Measurements from ENCODE around the gene HEMK1.

HEMK1 gene

DNA sequence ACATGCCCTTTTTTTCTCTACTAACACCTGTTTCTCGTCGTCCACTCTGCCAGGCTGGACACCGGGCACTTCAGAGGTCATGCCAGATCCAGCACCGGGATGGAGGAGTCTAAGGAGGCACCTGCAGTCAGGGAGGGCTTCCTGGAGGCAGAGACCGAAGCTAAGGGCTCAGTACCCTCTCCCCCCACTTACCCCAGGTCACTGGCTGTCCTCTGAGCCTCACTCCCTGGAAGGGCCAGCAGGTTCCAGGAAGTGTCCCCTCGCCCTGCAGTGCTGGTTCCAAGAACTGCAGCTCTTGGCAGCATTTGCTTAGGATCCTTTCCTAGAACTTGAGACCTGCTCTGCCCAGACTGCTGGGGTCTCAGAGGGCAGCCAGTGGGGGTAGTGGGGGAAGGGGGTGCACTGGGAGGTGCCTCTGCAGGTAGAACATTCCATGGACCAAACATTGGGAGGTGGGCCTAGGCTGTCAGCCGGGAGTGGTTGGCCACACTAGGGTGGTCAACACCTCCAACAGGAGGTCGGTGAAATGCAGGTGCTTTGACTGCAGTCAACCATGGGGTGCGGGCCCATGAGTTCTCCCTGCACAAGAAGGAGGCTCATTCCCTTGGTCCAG lies 30.9 kb downstream of the HEMK1 start:
- peak overlapping the region; percentile 14 for H3K4me2 ChIP-seq (ENCODE audit: low read length)
- no peak overlapping the region for H3K4me3 ChIP-seq (ENCODE audit: low read depth, low read length)
- no peaks in the 10 kb centered on the region for H3K27me3 ChIP-seq (ENCODE audit: control insufficient read depth, insufficient read depth, low read length)
- H3K9me3 ChIP-seq (ENCODE audit: control insufficient read depth, low read length) = no peaks in the 10 kb centered on the region
- peak overlapping the region; percentile 100 for H3K27ac ChIP-seq
- peak overlapping the region; percentile 50 for H3K9ac ChIP-seq
- H3K79me2 ChIP-seq = peaks cover 2% of the 10 kb centered on the region
- peak overlapping the region; percentile 71 for H2AFZ ChIP-seq
- TF ChIP-seq, protein P1, sequence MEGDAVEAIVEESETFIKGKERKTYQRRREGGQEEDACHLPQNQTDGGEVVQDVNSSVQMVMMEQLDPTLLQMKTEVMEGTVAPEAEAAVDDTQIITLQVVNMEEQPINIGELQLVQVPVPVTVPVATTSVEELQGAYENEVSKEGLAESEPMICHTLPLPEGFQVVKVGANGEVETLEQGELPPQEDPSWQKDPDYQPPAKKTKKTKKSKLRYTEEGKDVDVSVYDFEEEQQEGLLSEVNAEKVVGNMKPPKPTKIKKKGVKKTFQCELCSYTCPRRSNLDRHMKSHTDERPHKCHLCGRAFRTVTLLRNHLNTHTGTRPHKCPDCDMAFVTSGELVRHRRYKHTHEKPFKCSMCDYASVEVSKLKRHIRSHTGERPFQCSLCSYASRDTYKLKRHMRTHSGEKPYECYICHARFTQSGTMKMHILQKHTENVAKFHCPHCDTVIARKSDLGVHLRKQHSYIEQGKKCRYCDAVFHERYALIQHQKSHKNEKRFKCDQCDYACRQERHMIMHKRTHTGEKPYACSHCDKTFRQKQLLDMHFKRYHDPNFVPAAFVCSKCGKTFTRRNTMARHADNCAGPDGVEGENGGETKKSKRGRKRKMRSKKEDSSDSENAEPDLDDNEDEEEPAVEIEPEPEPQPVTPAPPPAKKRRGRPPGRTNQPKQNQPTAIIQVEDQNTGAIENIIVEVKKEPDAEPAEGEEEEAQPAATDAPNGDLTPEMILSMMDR (IDR thresholded peaks at IDR 0.05) = no peak
- no peaks in the 10 kb centered on the region for H3K36me3 ChIP-seq (ENCODE audit: control insufficient read depth, insufficient read depth, low read length)
- peaks cover 53% of the 10 kb centered on the region for H3K4me1 ChIP-seq

DNA sequence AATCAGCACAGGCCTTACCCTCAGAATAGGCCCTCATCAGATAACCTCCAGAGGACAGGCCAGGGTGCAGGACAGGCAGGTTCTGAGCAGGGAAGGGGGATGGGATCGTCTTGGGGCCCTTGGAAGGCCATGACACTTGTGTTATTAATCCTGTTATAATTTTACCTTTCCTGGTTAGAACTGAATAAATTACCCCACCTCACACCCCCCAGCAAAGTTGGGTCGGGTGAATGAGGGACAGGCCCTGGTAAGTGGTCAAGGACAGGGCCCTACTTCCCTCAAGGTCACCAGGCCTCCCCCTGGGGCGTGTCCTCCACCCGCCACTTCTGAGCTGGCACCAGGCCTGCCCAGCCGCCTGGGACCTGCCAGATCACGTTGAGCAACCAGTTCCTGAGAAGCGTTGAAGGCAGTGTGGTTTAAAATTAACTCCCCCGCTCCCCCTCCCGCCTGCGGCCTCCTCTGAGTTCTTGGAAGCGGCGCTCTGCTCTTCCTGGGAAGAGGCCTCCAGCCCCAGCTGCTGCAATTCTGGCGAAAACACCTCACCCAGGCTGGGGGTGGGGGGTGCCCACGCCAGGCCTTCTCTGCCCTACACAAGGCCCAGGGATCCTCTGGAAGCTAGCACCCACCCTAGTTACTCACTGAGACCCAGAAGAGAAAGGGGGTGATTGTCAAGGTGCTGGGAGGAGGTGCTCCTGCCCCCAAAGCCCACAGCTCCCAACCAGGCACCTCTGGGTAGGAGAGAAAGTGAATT lies 31.7 kb downstream of the HEMK1 start:
- Histone ChIP-seq H3K9me3 (ENCODE audit: control insufficient read depth, low read length) (no peaks in the 10 kb centered on the region), H3K9ac (peak overlapping the region; percentile 70), H3K79me2 (peaks cover 2% of the 10 kb centered on the region), H3K4me2 (ENCODE audit: low read length) (peak overlapping the region; percentile 69), H3K4me1 (peaks cover 59% of the 10 kb centered on the region), H3K36me3 (ENCODE audit: control insufficient read depth, insufficient read depth, low read length) (no peaks in the 10 kb centered on the region), H3K4me3 (ENCODE audit: low read depth, low read length) (peak overlapping the region; percentile 22), H3K27ac (peak overlapping the region; percentile 100), H3K27me3 (ENCODE audit: control insufficient read depth, insufficient read depth, low read length) (no peaks in the 10 kb centered on the region), H2AFZ (peak overlapping the region; percentile 71)
- TF ChIP-seq, protein P1 (IDR thresholded peaks at IDR 0.05) = no peak

DNA sequence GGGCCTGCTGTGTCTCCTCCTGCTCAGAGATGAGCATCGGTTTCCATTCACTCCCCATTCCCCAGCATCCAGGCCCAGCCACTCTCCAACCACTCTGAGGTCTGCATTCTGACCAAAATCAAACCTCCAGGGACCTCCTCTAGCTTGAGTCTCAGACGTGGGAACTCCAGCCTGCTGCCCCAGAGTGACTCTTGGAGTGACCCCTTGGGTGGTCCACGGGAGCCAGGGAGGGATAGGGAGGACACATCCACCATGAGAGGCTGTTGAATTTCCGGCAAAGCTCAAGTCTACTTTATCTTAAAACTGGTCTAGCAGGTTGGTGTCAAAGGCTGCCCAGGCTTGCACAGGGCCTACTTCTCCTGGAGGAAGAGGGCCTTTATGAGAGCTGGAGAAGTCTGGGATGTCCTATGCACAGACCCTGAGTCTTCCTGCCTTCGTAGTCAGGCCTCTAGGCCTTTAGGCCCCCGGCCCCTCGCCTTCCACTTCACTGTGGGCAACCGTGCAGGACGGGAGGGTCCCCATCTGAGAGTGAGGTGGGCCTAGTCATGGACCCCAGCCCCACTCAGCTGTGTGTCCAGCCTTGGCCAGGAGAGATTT lies 33.4 kb downstream of the HEMK1 start:
- Histone ChIP-seq H2AFZ (peak overlapping the region; percentile 66), H3K4me2 (ENCODE audit: low read length) (peak overlapping the region; percentile 69), H3K27ac (peak overlapping the region; percentile 100), H3K4me3 (ENCODE audit: low read depth, low read length) (no peak overlapping the region), H3K27me3 (ENCODE audit: control insufficient read depth, insufficient read depth, low read length) (no peaks in the 10 kb centered on the region), H3K9ac (peak overlapping the region; percentile 34), H3K9me3 (ENCODE audit: control insufficient read depth, low read length) (no peaks in the 10 kb centered on the region), H3K36me3 (ENCODE audit: control insufficient read depth, insufficient read depth, low read length) (no peaks in the 10 kb centered on the region), H3K4me1 (peaks cover 63% of the 10 kb centered on the region), H3K79me2 (peaks cover 2% of the 10 kb centered on the region)
- TF ChIP-seq, protein P1 (IDR thresholded peaks at IDR 0.05) = no peak

DNA sequence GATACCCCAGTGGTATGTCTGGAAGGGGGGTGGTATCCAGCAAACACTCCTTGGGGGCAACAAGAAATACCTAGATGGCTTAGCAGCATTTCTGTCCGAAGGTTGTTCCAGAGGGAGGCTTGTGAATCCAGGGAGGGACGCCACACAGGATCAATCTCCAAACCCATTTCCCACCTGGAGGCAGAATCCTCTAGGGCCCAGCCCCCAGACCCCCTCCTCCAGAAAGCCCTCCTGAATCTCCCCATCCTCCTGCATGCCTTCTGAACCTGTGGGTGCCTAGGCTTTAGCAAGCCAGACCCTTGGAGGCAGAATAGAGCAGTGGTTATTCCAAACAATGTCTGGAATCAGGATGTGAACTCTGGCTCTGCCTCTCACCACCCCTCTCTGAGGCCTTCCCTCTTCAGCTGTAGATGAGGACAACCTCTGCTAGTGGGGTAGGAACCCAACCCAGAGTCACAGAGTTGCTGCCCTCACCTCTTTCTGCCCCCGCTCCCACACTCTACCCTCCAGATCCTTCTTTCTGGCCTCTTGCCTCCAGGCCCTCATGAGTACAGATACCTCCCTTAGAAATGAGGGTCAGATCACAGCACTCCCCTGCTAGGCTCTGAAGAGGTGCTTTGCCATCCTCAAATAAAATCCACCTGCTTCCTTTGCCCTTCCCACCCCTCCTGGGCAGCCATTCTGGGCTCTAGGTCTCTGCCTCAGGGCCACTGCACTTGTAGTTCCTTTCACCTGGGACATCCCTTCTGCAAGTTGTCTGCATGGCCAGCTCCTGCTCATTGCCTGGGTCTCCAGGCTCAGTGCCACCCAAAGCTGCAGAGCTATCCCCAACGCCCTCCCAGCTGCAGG lies 34.2 kb downstream of the HEMK1 start:
- Histone ChIP-seq H3K27me3 (ENCODE audit: control insufficient read depth, insufficient read depth, low read length) (no peaks in the 10 kb centered on the region), H3K4me2 (ENCODE audit: low read length) (no peak overlapping the region), H3K9me3 (ENCODE audit: control insufficient read depth, low read length) (no peaks in the 10 kb centered on the region), H3K79me2 (peaks cover 5% of the 10 kb centered on the region), H3K36me3 (ENCODE audit: control insufficient read depth, insufficient read depth, low read length) (no peaks in the 10 kb centered on the region), H3K9ac (no peak overlapping the region), H3K4me1 (peaks cover 63% of the 10 kb centered on the region), H3K27ac (peak overlapping the region; percentile 100), H2AFZ (no peak overlapping the region), H3K4me3 (ENCODE audit: low read depth, low read length) (no peak overlapping the region)
- TF ChIP-seq, protein P1 (IDR thresholded peaks at IDR 0.05) = no peak
